Measurements from ENCODE around the gene SLC9A9.

Gene SLC9A9

DNA sequence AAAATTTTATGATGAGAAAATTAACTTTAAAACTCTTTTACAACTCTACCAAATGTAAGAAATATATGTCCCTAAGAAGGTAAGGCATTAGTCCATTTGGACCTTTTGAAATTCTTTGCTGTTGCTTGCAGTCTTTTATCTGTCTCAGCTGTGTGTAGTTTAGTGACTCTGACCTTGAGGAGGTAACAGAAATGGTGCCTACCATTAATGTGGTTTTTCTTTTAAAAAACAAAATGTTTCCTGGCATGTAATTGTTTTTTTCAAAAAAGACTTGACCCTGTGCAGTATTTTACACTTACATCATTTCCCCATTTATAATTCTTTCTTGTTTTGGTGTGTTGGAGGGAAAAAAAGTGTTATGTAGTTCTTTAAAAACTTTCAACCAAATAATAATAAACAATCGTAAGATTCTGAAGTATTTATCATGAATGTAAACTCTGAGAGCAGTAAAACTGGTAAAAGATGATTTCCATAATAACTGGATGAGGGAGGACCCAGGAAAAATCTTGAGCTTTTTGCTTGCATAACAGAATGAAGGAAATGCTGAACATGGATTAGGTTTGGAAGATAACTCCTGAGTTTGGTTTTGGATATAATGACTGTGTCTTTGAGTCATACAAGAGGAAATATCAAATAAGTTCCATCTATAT is 503.6 kb downstream of the SLC9A9 start:
- DNase-seq: no peak

DNA sequence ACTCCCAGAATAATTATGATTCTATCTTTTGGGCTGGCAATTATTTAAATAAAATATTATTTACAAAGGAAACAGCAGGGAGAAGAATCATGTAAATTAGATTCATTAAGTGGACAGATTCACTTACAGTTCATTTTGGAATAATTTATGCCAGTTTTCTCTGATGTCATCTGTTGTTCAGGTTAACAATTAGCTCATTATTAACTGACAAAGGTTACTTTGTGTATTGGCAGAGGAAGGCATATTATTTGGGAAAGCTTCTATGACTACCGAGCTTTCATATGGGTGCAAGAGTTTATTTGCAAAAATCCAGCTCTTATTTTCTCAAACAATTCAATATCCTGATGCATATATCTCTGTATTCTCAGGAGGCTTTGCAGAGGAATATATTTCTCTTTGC is 504.3 kb downstream of the SLC9A9 start:
- no peak for DNase-seq

DNA sequence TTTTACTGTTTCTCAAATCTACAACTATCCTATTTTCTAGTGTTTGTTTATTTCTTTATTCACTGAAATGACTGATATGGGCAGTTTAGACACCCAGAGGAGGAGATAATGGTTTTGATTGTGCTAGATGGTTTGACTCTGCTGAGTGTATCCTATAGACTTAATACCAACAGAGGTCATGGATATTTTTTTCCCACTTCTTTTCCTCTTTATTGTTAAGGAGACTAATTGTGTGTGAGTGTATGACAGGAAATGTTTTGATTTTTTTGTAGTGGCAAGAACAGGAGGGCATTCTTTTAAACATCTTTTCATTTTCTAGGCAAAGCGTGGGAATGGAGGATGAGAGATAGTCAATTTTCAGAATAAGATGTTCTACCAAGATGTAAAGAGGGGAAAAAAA is 505.2 kb downstream of the SLC9A9 start:
- no peak for DNase-seq

DNA sequence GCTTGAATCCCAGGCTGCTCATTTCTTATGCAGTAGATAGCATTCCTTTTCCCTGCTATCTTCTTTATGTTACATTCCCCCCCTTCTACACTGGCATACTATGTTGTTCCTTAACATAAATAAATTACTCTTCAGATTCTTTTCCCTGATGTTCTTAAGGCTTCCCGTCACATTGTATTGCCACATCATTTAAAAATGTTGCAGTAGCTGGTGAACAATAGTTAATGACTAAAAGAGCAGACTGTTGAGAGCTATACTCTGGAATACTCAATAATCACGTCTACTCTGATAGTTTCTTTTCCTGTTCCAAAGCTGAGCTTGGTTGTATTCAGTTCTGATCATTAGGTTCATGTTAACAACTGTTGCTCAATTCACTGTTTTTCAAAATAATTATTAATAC is 508.8 kb downstream of the SLC9A9 start:
- DNase-seq: no peak

DNA sequence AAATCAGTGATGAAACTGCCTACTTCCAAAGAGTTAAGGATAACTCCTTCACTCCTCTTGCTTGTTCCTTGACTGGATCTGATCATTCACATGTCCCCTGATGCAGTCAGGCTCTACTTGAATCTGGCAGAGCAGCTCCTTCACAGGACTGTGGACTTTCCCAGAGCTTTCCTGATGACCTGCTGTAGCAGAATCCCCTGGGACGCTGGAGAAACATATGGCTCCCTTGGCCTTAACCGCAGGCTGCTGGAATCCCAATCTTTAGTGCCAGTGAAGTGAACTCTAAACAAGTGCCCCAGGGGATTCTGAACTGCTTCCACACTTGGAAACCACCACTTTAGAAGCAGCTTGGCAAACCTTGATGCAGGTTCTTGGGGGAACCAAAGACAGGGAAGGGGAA is 510.9 kb downstream of the SLC9A9 start:
- DNase-seq: no peak

DNA sequence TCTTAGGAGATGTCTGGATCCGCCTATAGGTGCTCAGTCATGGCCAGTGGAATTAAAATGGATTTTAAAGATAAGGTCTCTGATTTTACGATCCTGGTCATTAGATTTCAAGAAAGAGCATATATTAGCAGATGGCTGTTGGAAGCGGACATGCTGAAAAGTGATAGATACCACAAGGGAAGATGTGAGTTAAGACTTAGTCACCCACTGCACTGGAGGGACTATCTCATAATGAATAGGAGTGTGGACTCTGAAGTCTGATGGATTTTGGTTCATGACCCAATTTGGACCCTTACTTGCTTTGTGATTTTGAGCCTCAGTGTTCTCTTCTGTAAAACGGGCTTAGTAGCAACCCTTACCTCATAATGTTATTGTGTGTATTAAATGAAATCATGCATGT is 514.0 kb downstream of the SLC9A9 start:
- DNase-seq: no peak

DNA sequence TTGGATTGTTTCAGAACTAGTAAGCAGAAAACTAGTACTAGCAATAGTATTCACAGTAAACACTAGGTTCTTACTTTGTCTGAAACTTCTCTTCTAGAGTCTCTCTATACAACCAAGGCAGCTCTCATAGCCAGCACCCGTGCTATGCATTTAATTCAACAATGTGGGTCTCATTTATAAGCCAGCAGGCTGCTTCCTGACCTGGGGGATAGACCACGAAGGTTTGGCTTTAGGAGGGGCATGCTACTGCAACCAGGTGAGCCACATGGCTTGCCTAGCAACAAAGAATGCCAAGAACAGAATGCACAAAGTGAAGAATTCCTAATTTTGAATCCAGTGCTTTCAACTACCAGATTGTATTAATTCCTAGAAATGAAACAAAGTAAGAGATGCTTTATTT is 514.9 kb downstream of the SLC9A9 start:
- no peak for DNase-seq

DNA sequence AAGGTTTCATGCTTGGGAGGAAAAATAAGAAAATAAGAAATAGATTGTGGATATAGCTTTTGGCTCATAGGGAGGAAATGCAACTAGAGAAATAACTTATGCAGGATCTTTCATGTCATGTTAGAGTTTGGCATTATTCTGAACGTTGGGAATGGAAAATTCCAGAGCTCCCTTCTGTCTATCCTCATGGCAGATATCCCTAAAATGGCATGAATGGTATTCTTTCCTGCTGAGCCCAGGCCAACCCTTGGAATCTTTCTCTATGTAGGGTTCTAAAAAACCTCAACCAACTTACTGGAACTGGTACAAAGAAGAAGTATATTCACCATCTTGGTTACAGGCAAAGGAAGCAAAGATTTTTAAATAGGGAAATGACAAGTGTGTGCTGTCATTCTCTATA is 516.2 kb downstream of the SLC9A9 start:
- no peak for DNase-seq

DNA sequence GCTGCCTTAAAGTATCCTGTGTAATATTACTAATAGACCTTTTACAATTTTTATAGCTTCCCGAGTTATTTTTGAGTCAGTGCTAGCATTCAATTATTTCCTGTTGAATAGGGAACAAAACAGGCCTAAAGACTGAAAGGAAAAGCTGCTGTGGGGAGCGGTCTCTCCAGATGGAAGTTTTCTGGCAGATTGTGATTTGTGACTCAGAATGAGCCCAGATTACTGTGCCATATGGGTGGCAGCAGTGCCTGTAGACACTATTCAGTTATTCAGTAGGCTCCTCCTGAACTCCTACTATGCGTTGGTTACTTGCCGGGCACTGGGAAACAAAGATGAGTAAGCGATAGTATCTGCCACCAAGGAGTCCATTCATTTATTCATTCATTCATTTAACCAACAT is 516.9 kb downstream of the SLC9A9 start:
- no peak for DNase-seq

DNA sequence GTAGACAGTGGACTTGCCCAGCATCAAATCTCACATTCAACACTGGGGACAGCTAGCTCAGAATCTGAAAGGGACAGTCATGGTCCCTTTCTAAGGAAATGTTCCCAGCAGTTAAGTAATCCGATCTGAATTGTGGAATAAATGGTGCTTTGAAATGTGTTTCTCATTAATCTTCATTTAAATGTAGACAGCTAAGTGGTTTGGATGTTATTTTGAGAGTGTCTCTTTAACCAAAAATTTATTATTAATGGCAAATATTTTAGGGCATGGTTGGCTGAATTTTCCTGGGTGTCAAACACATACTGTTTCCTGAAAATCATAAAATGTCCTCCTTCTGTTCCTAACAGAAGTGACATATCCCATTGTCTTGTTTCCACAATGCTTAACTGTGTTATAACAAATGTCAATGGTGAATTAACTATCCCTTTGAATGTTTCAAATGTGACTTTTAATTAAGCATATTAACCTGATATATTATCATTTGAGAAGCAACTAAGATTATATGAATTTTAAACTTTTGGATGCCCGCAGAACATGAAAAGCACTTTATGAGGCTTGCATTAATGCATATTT is 517.9 kb downstream of the SLC9A9 start:
- DNase-seq: no peak

DNA sequence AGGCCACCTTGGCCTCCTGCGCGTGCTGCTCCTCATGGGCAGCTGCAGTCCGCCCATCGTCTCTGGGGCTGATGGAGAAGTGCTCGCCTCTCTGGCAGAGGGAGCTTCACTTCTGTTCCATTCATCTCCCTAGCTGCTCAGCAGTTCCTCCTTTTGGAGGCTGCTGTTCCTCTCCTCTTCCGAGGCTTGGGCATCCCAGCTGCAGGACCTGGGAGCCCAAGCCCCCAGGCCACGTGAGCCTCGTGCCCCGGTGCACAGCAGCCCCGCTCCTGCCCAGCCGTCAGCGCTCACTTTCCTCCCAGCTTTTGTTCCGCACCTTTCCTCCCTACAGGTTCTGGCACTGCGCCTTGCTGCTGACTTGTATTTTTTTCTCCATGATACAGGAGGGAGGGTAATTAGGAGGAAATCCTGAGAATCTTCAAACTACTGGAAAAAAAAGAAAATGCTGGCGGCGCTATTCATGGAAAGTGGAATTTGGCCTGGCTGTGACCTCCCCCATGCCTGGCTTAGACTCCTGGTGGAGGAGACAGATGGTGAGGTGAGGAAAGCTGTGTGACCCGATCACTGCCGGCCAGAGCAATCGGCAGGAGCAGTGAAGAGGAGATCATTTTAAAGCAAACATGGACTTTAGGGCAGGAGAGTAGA is 518.6 kb downstream of the SLC9A9 start:
- DNase-seq: no peak

DNA sequence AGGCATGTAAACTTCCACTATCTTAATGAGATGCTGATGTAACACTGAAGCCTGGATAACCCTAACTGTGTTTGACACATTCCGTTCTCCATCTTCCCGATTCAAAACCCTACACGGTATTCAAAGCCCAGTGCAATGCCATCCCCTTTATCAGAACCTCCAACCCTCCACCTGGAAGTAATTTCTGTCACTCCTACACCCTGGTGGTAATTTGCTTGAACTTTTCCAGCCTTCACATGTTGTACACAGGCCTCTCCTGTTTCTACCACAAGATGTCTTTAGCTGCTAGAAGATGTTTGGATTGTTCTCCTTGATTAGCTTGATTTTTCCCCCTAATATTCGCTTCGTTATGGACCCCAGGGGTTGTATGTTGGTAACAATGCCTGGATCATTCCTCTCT is 519.8 kb downstream of the SLC9A9 start:
- no peak for DNase-seq

DNA sequence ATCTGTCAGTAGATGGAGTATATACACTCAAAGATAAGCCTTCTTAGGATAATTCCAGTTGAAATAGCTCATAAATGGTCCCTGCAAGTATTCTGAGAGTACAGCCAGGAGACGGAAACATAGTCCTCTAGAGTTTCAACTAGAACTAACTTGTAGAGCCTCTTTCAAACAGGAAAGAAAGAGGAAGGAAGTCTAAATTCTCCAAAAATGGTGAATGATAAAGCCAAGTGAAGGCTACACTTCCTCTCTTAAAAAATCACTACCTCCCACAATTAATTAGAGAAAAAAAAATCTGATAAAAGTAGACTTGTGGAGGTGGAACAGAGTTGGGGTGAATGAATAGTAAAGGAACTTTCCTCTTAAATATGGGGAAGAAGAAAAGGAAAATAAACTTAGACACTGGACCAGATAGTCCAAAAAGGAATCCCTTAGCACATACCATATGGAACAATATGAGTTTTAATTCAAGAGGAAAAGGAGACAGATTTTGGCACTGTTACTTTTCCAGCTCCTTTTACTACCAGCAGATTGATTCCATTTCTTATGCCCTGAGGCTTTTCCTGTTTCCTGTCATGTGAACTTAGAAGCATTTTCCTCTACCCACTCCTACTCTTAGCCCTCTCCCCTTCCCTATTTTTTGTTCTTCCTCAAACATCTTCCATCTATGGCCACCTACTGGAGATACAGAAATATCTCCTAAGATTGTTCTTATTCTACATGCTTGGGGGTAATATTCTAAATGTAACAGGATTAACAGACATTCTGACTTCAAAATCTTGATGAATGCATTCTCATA is 521.1 kb downstream of the SLC9A9 start:
- DNase-seq: no peak

DNA sequence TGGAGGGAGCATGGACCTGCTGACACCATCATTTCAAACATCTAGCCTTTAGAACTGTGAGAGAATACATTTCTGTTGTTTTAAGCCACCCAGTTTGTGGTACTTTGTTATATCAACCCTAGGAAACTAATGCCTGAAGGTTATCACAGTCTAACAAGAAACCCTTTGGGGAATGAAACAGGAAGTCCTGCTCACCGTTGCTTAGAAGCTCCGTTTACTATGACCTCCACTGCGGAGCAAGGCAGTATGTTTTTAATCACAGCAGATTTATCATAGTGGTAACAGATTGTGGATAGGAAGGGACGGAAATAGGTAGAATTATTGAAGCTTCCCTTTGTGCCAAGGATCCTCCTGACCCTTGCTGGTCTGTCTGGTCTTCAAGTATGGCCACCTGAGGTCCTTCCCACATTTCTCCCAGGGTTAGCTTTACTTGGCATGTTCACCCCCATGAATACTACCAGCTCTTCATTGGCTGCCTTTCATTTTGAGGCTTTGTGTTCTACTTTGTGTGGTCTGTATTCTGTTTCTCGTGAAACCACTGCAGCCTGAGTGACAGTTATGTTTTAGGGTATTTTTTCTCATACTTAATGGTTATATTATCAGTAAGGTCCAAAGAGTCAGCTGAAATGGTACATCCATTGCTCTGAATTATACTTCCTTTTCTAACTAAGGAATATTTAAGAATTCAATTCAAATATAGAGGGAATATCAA is 527.1 kb downstream of the SLC9A9 start:
- DNase-seq: no peak

DNA sequence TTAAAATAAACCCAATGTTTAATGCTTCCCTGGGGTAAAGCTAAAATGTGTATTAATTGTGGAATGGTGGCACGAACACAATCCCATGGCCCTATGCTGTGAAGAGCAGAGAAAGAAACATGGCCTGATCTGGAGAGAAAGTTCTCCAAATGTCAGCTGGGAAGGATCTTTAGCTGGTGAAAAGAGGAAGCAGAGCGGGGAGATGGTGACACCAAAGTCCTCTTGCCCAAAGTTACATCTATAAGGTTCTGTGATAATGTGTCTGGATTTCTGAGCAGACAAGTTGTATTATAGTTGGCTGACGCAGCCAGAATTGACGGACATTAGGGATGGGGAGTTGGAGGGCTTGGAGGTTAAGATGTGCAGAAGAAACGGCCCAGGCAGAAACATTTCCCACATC is 532.5 kb downstream of the SLC9A9 start:
- DNase-seq: no peak

DNA sequence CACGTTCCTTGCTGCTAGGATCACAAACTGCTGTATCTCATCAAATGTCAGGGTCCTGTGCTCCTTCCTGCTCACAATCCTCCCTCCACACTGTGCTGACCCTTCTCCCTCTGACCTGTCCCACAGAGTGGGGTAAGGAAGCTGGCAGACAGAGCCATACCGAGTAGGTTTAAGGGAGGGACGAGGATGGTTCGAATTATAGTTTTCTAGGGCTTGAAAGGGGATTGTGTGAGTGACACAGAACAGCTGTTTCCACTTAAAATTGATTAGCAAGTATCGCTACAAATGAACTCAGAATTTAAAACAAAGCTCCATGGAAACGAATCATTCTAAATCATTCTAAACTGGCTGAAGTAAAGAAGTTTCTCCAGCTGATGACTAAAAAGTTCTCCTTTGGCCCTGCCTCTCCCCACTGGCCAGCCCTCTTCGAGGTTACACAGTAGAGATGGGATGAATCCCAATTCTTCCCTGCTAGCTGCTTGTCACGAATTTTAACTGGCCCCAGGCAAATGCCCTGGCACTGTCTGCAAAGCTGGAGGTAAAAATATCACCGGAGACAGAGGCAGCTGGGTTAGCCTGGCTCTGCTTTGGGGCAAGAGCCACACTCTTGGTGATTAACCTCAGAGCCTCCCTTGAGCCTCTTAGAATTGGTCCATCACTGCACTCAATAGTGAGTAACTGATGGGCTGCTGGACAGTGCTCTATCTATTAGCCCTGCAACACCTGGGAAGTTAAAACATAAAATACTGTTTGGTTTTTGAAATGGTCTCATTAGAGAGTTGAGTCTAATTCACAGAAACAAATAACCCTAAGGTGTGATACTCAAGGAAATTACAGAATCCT is 533.8 kb downstream of the SLC9A9 start:
- DNase-seq: no peak

DNA sequence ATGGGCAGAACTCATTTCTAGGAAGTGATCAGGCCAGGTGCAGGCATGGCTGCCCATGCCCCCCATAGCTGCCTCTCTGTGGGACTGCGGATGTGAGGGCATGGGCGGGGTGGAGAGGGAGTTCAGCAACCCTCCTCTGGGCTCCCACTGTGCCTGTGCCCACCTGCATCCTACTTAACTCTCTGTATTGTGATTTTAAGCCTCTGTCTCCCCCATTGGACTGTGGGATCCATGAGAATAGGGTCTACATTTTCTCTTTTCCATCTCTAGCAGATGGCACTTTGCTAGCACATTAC is 534.4 kb downstream of the SLC9A9 start:
- no peak for DNase-seq

DNA sequence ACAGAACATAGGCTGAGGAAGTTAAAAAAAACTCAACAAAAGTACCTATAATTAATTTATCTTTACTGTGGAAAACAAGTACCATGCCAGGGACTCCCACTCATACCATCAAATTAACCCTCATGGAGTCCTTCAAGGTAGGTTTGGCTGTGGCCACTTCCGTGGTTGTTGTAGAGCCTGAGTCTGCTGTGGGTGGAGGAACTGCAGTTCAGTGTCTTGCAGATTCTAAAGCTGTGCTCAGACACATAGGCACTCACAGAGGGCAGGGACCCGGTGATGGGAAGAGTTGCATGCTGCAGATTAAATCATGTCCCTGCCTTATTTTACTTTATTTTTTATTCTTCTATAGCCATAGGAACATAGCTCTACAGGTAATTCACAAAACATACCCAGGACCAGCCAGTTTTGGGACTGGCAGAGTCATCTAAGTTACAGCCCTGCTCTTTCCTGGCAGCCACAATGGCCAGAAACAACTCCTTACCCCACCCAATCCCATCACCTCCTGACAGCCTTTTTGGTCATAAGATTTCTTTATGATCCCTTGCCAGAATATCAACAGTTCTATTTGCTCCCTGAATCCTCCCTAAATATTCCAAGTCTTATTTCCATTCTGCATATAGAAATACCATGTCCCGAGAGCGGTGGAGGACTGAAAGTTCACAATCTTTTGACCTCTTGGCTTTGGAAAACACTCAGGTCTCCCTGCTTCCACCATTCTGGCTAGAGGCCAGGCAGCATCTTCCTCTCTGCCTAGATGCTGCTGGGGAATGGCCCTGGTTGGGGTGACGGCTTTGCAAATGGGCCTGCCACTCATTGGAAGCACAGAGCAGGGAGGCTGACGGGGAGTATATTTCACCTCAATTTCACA is 535.0 kb downstream of the SLC9A9 start:
- no peak for DNase-seq

DNA sequence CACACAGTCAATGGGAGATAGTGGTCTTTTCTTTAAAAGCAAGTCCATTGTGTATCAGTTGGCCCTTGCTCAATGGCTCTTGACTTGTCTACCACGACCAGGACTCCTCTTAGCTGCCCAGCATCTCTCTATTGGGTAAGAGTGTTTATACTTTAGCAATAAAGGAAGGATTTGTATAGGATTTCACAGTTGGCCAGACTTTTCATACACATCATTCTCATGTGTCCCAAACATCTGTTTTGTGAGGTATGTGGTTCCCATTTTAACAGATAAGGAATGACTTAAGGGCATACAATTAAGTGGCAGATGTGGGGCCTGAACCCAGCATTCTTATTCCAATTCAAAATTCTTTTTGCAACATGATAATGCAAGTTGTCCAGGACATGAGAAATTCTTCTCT is 537.2 kb downstream of the SLC9A9 start:
- DNase-seq: no peak

DNA sequence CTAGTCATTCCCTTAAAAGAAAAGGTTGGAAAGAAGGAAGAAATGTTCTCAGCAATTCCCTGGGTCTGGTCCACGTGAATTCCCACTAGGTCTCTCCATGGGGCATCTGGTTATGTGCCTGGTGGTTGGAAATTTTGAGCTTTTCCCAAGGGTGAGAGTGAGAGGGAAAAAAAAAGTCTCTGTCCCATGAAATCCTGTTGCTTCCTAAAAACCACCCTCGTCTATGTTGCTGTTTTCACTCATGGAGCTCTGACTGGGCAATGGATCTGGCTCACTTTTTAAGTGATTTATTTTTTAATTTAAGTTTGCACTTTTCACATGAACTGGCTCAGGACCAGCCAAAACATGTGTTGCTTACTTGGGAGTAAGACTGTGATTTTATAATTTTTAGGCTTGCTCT is 538.6 kb downstream of the SLC9A9 start:
- no peak for DNase-seq

DNA sequence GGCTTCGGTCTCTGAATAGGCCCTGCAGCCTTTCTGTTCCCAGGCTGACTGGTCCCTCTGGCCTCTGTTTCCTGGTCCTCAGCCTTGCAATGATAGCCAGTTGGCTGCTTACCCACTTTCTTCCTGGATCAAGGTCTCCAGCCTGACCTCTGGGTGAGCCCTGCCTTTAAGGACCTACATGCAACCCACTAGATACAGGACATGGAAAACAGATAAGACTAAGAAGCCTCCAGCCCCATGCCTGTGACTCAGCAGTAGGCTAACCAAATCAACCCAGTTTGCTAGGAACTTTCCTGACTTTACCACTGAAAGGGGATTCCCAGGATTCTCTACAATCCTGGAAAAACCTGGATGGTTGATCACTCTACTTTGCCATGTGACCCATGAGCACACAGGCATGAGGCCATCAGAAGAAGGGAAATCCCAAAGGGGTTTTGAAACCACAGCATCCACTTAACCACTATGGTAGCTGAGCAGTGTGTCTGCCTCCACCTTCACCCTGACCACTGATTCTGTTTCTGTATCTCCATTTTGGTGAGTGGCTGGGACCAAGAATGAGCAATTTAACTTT is 540.6 kb downstream of the SLC9A9 start:
- no peak for DNase-seq

Data from GOT3 (cell line).